Measurements from ENCODE around the gene TMEM81. TPM values are rescaled to one million over a fixed set of nuclear protein-coding genes. Genes with fewer than 3 reads are reported as not detected.

The TMEM81 gene
- polyA plus RNA-seq, 2 of the 4 experiments (the other 2 are of a cell fraction), result 2.2 to 4.3 TPM

GRCh38 chr1:205121660-205122488 is 37.6 kb upstream of the TMEM81 start, which contains the start of gene RBBP5 (continued):
- no peak; the same call in 1 of the 2 replicates for TF ChIP-seq HMGXB4 (CRISPR knock-in tag; IDR thresholded peaks at IDR 0.05; ENCODE audit: borderline replicate concordance)
- no peak for TF ChIP-seq USF2 (IDR thresholded peaks at IDR 0.05)
- peak; percentile 69 for TF ChIP-seq FOXS1 (CRISPR knock-in tag; IDR thresholded peaks at IDR 0.05)
- TF ChIP-seq HOXB5 (CRISPR knock-in tag; IDR thresholded peaks at IDR 0.05), result 0 out of 2 replicates have a peak, but pooled peaks have one; percentile 79
- peak; percentile 76 for TF ChIP-seq SMC3 (IDR thresholded peaks at IDR 0.05)
- no peak for TF ChIP-seq RNF2 (IDR thresholded peaks at IDR 0.05; ENCODE audit: borderline replicate concordance, low read depth)
- TF ChIP-seq JUN (IDR thresholded peaks at IDR 0.05), result peak; percentile 98 to 99
- peak; percentile 96 for TF ChIP-seq MAX (IDR thresholded peaks at IDR 0.05)
- no peak for TF ChIP-seq ELK1 (IDR thresholded peaks at IDR 0.05; ENCODE audit: low read depth, low read length)
- TF ChIP-seq CHD4 (IDR thresholded peaks at IDR 0.05; ENCODE audit: borderline replicate concordance), result no peak
- no peak for TF ChIP-seq HES2 (IDR thresholded peaks at IDR 0.05)
- peak; percentile 45 for TF ChIP-seq CHD2 (IDR thresholded peaks at IDR 0.05; ENCODE audit: low read length, partially characterized antibody)
- no peak for TF ChIP-seq EHF (CRISPR knock-in tag; IDR thresholded peaks at IDR 0.05)
- TF ChIP-seq ZSCAN20 (CRISPR knock-in tag; IDR thresholded peaks at IDR 0.05), result 0 out of 2 replicates have a peak, but pooled peaks have one; percentile 61
- TF ChIP-seq JUNB (IDR thresholded peaks at IDR 0.05), result no peak
- TF ChIP-seq TP53 (CRISPR knock-in tag; IDR thresholded peaks at IDR 0.05), result peak; percentile 82; the same call in 1 of the 2 replicates
- TF ChIP-seq RFX5 (IDR thresholded peaks at IDR 0.05), result peak; percentile 64; the same call in 1 of the 2 replicates
- no peak for TF ChIP-seq NFE2L2 (conservative IDR thresholded peaks at IDR 0.05; ENCODE audit: low read length)
- no peak for TF ChIP-seq ZFP36 (IDR thresholded peaks at IDR 0.05; ENCODE audit: borderline replicate concordance, partially characterized antibody)
- peak; percentile 84; the same call in 1 of the 2 replicates for TF ChIP-seq ATOH8 (CRISPR knock-in tag; IDR thresholded peaks at IDR 0.05; ENCODE audit: low read depth)
- TF ChIP-seq CBX8 (IDR thresholded peaks at IDR 0.05), result no peak
- TF ChIP-seq NPAS2 (CRISPR knock-in tag; IDR thresholded peaks at IDR 0.05; ENCODE audit: borderline replicate concordance), result no peak
- TF ChIP-seq MYC (IDR thresholded peaks at IDR 0.05; ENCODE audit: borderline replicate concordance, low read length), result peak; percentile 54; the same call in 1 of the 2 replicates
- TF ChIP-seq HDAC2 (IDR thresholded peaks at IDR 0.05), result no peak
- TF ChIP-seq KDM5A (IDR thresholded peaks at IDR 0.05), result peak; percentile 18; the same call in 1 of the 2 replicates
- peak; percentile 66 for TF ChIP-seq GATA3 (IDR thresholded peaks at IDR 0.05; ENCODE audit: borderline replicate concordance)
- no peak for TF ChIP-seq HOXB13 (CRISPR knock-in tag; IDR thresholded peaks at IDR 0.05; ENCODE audit: low read depth)
- TF ChIP-seq CTCF (IDR thresholded peaks at IDR 0.05), result peak; percentile 88
- peak; percentile 81 for TF ChIP-seq BCL3 (IDR thresholded peaks at IDR 0.05)
- TF ChIP-seq POLR2AphosphoS2 (conservative IDR thresholded peaks at IDR 0.05; ENCODE audit: low read length), result no peak
- no peak for TF ChIP-seq CBX2 (IDR thresholded peaks at IDR 0.05; ENCODE audit: borderline replicate concordance, low read depth)
- 0 out of 5 replicates have a peak, but pooled peaks of 1 of the 2 experiments have one; percentile 21 for TF ChIP-seq EP300 (IDR thresholded peaks at IDR 0.05)
- TF ChIP-seq FOSL2 (IDR thresholded peaks at IDR 0.05), result no peak
- TF ChIP-seq FOSL2 (CRISPR knock-in tag; IDR thresholded peaks at IDR 0.05), result peak; percentile 71
- peak; percentile 86 for TF ChIP-seq POLR2A (IDR thresholded peaks at IDR 0.05; ENCODE audit: low read length)

Measured in A549 (cell line).